Panc1 (cell line): ENCODE measurements around the gene OR2V2.

Experiments
- CTCF ChIP-seq: fragments of 450-650 bp; IDR thresholded peaks from 2 replicates; pipeline ENCODE4 v1.5.1; 2017; ENCODE audit warnings: mild to moderate bottlenecking
- POLR2AphosphoS5 ChIP-seq: IDR thresholded peaks from 2 replicates; pipeline ENCODE4 v1.6.1; 2012; ENCODE audit warnings: mild to moderate bottlenecking, low read depth, low read length, moderate library complexity
- SIN3A ChIP-seq: IDR thresholded peaks from 2 replicates; pipeline ENCODE4 v1.6.1; 2012; ENCODE audit warnings: low read depth, mild to moderate bottlenecking, low read length, moderate library complexity, borderline replicate concordance; ENCODE audit not compliant: insufficient read depth
- TCF7L2 ChIP-seq: IDR thresholded peaks from 2 replicates; pipeline ENCODE4 v1.6.1; 2011; ENCODE audit warnings: mild to moderate bottlenecking, low read depth, low read length, inconsistent platforms
- TF ChIP-seq, protein P1 (sequence below), 2 experiments: IDR thresholded peaks; 2 replicates each; pipeline ENCODE4 v1.6.1; 2011 to 2012; ENCODE audit warnings: low read depth in 2 of 2, control low read depth in 1 of 2, low read length in 1 of 2, mild to moderate bottlenecking in 1 of 2, moderate library complexity in 1 of 2; ENCODE audit not compliant: insufficient read depth in 1 of 2

- TF ChIP-seq POLR2AphosphoS5 (no peak), CTCF (no peak), TCF7L2 (no peak), SIN3A (no peak)
- TF ChIP-seq, protein P1, sequence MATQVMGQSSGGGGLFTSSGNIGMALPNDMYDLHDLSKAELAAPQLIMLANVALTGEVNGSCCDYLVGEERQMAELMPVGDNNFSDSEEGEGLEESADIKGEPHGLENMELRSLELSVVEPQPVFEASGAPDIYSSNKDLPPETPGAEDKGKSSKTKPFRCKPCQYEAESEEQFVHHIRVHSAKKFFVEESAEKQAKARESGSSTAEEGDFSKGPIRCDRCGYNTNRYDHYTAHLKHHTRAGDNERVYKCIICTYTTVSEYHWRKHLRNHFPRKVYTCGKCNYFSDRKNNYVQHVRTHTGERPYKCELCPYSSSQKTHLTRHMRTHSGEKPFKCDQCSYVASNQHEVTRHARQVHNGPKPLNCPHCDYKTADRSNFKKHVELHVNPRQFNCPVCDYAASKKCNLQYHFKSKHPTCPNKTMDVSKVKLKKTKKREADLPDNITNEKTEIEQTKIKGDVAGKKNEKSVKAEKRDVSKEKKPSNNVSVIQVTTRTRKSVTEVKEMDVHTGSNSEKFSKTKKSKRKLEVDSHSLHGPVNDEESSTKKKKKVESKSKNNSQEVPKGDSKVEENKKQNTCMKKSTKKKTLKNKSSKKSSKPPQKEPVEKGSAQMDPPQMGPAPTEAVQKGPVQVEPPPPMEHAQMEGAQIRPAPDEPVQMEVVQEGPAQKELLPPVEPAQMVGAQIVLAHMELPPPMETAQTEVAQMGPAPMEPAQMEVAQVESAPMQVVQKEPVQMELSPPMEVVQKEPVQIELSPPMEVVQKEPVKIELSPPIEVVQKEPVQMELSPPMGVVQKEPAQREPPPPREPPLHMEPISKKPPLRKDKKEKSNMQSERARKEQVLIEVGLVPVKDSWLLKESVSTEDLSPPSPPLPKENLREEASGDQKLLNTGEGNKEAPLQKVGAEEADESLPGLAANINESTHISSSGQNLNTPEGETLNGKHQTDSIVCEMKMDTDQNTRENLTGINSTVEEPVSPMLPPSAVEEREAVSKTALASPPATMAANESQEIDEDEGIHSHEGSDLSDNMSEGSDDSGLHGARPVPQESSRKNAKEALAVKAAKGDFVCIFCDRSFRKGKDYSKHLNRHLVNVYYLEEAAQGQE (IDR thresholded peaks at IDR 0.05; ENCODE audit: insufficient read depth in 1 of 2, low read depth in 2 of 2, low read length in 1 of 2), result no peak
Measured at GRCh38 chr5:181185560-181185959, 38.2 kb downstream of the OR2V2 start.
